Embryonic facial prominence (tissue), 1 donor: Measurements from ENCODE around the gene DUSP23.

Source experiments
- DNase-seq: peaks from one replicate; pipeline ENCODE4 v3.0.0-alpha.2; 2016; ENCODE audit errors: extremely low spot score

DUSP23 gene

GRCh38 chr1:159786465-159786864 lies 5.7 kb downstream of the DUSP23 start:
- no peak for DNase-seq

GRCh38 chr1:159786966-159787365 lies 6.2 kb downstream of the DUSP23 start:
- no peak for DNase-seq

GRCh38 chr1:159790237-159790917 lies 9.6 kb downstream of the DUSP23 start:
- no peak for DNase-seq

- no peak for DNase-seq
These were observed 10.3 kb downstream of the DUSP23 start for GRCh38 chr1:159791031-159791430.

- no peak for DNase-seq
These were observed 10.7 kb downstream of the DUSP23 start for GRCh38 chr1:159791461-159791860.

GRCh38 chr1:159795534-159795933 lies 14.8 kb downstream of the DUSP23 start:
- no peak for DNase-seq

GRCh38 chr1:159798893-159799292 lies 18.1 kb downstream of the DUSP23 start:
- no peak for DNase-seq

GRCh38 chr1:159799446-159799985 lies 18.8 kb downstream of the DUSP23 start:
- DNase-seq = no peak

GRCh38 chr1:159800177-159800930 lies 19.6 kb downstream of the DUSP23 start:
- DNase-seq = no peak

GRCh38 chr1:159802111-159802510 lies 21.3 kb downstream of the DUSP23 start, which contains the start of gene FCRL6:
TSS of gene FCRL6 (plus strand) at chr1:159802360. CDS start at chr1:159802425, 65 bp downstream.
- no peak for DNase-seq

GRCh38 chr1:159803956-159804689 lies 23.4 kb downstream of the DUSP23 start:
- DNase-seq = no peak

- DNase-seq = no peak
These were observed 24.2 kb downstream of the DUSP23 start for GRCh38 chr1:159804924-159805323.

- no peak for DNase-seq
These were observed 35.2 kb downstream of the DUSP23 start for GRCh38 chr1:159815926-159816325.

- DNase-seq = no peak
These were observed 36.7 kb downstream of the DUSP23 start for GRCh38 chr1:159817276-159818041.

- no peak for DNase-seq
These were observed 40.6 kb downstream of the DUSP23 start for GRCh38 chr1:159821171-159821867.

- DNase-seq = no peak
These were observed 42.6 kb downstream of the DUSP23 start for GRCh38 chr1:159823406-159823805.

GRCh38 chr1:159825564-159825963 lies 44.8 kb downstream of the DUSP23 start:
- no peak for DNase-seq

- DNase-seq = no peak
These were observed 45.8 kb downstream of the DUSP23 start, which contains the start of gene SLAMF8 for GRCh38 chr1:159826441-159827101. TSS of gene SLAMF8 (plus strand) at chr1:159826873. CDS start at chr1:159826899, 26 bp downstream.

GRCh38 chr1:159827102-159827490 lies 46.3 kb downstream of the DUSP23 start:
- DNase-seq = no peak

GRCh38 chr1:159827549-159827948 lies 46.8 kb downstream of the DUSP23 start:
- no peak for DNase-seq
